Cardiac fibroblast (primary cell): ENCODE measurements around the gene CASKIN1.

ENCODE experiments used
- DNase-seq, 2 donors: peaks; one replicate each; pipeline versions ENCODE4 v3.0.0 to v3.0.0-alpha.2; 2010; ENCODE audit warnings: low read depth in 2 of 2
- H3K4me3 ChIP-seq, 2 donors: replicated peaks in 1 of 2; 1 replicate in 1 of 2; 2 replicates in 1 of 2; pipeline ENCODE4 v1.5.1; 2011; ENCODE audit warnings: low read depth in 2 of 2, low read length in 2 of 2, mild to moderate bottlenecking in 2 of 2, moderate library complexity in 1 of 2
- TF ChIP-seq, protein P1 (sequence below): IDR thresholded peaks from one replicate; pipeline ENCODE4 v1.5.1; 2011; ENCODE audit warnings: low read depth, mild to moderate bottlenecking, low read length, inconsistent platforms

CASKIN1 gene

DNA sequence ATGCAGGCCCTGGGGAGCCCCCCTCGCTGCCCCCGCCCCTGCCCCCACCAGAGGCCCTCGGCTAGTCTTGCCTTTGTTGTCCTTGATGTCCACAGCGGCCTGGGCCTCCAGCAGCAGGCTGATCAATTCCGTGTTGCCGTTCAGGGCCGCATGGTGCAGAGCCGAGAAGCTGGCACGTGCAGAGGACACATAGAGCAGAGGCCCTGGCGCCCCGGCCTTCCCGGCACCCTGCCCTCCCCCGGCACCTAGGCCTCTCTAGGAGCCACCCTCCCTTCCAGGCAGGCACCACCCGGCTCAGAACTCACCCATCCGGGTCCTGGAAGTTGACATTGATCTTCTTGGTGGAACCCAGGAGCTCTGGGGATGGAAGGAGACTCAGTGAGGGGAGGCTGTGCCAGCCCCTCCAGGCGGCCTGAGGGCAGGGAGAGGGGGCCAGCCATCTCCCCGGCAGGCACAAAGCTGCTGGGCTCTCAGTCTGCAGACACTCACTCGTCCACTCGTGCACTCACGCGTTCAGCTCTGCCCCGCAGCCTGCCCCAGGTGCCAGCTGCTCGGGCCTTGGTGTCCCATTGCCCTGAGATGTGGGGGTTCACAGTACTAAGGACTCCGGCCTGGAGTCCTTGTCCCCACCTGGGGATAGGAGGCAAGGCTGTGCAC lies 6.3 kb downstream of the CASKIN1 start:
- no peak overlapping the region for H3K4me3 ChIP-seq
- TF ChIP-seq, protein P1, sequence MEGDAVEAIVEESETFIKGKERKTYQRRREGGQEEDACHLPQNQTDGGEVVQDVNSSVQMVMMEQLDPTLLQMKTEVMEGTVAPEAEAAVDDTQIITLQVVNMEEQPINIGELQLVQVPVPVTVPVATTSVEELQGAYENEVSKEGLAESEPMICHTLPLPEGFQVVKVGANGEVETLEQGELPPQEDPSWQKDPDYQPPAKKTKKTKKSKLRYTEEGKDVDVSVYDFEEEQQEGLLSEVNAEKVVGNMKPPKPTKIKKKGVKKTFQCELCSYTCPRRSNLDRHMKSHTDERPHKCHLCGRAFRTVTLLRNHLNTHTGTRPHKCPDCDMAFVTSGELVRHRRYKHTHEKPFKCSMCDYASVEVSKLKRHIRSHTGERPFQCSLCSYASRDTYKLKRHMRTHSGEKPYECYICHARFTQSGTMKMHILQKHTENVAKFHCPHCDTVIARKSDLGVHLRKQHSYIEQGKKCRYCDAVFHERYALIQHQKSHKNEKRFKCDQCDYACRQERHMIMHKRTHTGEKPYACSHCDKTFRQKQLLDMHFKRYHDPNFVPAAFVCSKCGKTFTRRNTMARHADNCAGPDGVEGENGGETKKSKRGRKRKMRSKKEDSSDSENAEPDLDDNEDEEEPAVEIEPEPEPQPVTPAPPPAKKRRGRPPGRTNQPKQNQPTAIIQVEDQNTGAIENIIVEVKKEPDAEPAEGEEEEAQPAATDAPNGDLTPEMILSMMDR = no peak
- no peak for DNase-seq

DNA sequence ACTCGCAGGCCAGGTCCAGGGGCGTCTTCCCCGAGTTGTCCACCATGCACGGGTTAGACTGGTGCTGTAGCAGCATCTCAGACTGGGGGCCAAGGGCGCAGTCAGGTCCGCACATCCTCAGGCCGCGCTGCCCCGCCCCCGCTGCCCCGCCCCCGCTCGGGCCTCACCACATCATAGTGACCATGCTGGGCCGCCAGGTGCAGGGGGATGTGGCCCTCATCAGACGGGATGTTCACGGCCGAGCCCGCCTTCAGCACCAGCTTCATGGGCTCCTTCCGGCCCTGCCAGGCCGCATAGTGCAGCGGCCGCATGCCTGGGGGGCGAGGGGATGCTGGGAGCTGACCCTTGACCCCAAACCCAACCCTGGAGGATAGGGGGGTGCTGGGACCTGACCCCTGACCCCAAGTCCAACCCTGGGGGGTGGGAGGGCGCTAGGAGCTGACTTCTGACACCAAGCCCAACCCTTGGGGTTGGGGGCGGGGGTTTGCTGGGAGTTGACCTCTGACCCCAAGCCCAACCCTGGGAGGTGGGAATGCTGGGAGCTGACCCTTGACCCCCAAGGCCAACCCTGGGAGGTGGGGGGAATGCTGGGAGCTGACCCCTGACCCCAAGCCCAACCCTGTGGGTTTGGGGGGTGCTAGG lies 7.0 kb downstream of the CASKIN1 start:
- DNase-seq = no peak
- TF ChIP-seq, protein P1 = no peak
- H3K4me3 ChIP-seq = no peak overlapping the region

DNA sequence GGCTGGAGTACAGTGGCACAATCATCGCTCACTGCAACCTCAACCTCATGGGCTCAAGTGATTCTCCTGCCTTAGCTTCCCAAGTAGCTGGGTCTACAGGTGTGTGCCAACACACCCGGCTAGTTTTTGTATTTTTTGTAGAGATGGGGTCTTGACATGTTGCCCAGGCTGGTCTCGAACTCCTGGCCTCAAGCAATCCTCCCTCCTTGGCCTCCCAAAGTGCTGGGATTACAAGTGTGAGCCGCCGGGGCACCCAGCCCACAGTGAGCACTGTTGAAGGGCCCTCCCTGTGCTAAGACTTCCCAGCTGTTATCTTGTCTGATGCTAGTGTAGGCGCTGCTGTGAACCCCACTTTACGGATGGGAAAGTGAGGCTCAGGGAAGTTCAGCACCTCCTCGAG lies 8.0 kb downstream of the CASKIN1 start:
- TF ChIP-seq, protein P1 = no peak

DNA sequence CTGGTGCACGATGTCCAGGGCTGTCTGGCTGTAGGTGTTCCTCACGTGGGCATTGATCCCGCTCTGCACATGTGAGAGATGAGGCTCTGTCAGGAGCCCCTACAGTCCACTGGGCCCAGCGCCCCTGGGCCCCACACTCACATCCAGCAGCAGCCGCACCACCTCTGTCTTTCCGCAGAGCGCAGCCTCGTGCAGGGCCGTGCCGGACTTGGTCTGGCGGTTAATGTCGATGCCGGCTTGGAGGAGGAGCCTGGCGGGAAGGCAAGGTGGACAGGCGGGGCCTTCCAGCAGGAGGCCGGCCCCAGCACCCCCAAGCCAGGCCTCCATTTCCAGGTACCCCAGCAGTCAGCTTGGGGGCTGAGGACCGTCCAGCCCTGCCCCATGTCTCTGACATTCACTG lies 9.2 kb downstream of the CASKIN1 start:
- no peak overlapping the region for H3K4me3 ChIP-seq
- TF ChIP-seq, protein P1 = no peak
- no peak for DNase-seq

More for the DNA sequence above, 8.0 kb downstream of the CASKIN1 start:
- no peak overlapping the region for H3K4me3 ChIP-seq
- DNase-seq = no peak

DNA sequence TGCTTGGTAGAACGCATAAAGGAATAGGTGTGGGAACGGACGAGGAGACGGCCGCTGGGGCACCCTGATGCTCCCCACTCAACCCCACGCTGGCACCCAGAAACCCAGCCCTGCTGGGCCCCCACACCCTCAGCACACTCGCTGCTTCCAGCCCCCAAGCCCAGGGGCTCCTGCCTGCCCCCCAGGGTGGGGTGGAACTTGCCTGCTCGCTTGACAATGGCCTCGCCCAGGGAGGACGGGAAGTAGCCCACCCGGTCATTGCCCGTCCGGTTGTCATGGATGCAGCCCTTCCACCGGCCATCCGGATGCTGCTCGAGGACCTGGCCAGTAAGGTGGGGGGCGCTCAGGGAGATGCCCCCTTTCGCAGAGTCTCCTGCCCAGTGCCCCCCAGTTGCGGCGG lies 9.9 kb downstream of the CASKIN1 start:
- no peak overlapping the region for H3K4me3 ChIP-seq
- TF ChIP-seq, protein P1 = no peak
- no peak for DNase-seq

DNA sequence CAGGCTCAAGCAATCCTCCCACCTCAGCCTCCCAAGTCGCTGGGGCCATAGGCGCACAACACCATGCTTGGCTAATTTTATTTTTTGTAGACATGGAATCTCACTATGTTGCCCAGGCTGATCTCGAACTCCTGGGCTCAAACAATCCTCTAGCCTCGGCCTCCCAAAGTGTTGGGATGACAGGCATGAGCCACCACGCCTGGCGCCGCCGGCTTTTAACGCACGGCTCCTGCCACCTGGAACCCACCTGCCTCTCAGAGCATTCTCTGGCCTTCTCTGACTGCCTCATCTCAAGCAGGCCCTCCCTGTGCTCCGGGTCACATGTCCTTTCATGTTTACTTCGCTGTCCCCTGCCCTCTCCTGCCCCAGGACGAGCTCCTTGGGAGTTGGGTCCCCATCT lies 10.3 kb downstream of the CASKIN1 start:
- DNase-seq = no peak
- no peak overlapping the region for H3K4me3 ChIP-seq
- TF ChIP-seq, protein P1 = no peak
